Liver (tissue), 3 donors: ENCODE results near the gene RAB11A.

ENCODE experiments used
- CTCF ChIP-seq: fragments of 150-350 bp; IDR thresholded peaks from 2 replicates; pipeline ENCODE4 v1.5.1; 2017; ENCODE audit warnings: improper control_type of control experiment, low read depth, low read length; ENCODE audit not compliant: missing input control
- EGR1 ChIP-seq, 2 donors: IDR thresholded peaks; 2 replicates each; pipeline ENCODE4 v1.6.1; 2016 to 2018; ENCODE audit warnings: antibody characterized with exemption in 2 of 2, low read depth in 2 of 2
- GABPA ChIP-seq, 2 donors: IDR thresholded peaks in 1 of 2; conservative IDR thresholded peaks in 1 of 2; 2 replicates each; pipeline ENCODE4 v1.6.1; 2016; ENCODE audit warnings: antibody characterized with exemption in 2 of 2, mild to moderate bottlenecking in 1 of 2, moderate library complexity in 1 of 2
- JUND ChIP-seq, 2 donors: IDR thresholded peaks; 2 replicates each; pipeline ENCODE4 v1.6.1; 2016; ENCODE audit warnings: antibody characterized with exemption in 2 of 2
- MAX ChIP-seq: IDR thresholded peaks from 2 replicates; pipeline ENCODE4 v1.6.1; 2016; ENCODE audit warnings: antibody characterized with exemption
- REST ChIP-seq: IDR thresholded peaks from 2 replicates; pipeline ENCODE4 v1.6.1; 2016; ENCODE audit warnings: antibody characterized with exemption, mild to moderate bottlenecking
- RXRA ChIP-seq, 2 donors: IDR thresholded peaks; 2 replicates each; pipeline ENCODE4 v1.6.1; 2017 to 2018; ENCODE audit warnings: antibody characterized with exemption in 2 of 2, mild to moderate bottlenecking in 1 of 2
- TAF1 ChIP-seq: conservative IDR thresholded peaks from 2 replicates; pipeline ENCODE4 v1.6.1; 2016; ENCODE audit warnings: antibody characterized with exemption, mild to moderate bottlenecking
- ZBTB33 ChIP-seq: IDR thresholded peaks from 2 replicates; pipeline ENCODE4 v1.6.1; 2016; ENCODE audit warnings: antibody characterized with exemption
- donor health status: healthy.
- donor health status: healthy.

GRCh38 chr15:65927545-65927944 lies 58.3 kb downstream of the RAB11A start:
- TF ChIP-seq CTCF (no peak), MAX (no peak), EGR1 (IDR thresholded peaks at IDR 0.05; ENCODE audit: low read depth in 2 of 2) (no peak), GABPA (IDR thresholded peaks at IDR 0.05 in 1 of 2, conservative IDR thresholded peaks at IDR 0.05 in 1 of 2) (no peak), ZBTB33 (no peak), JUND (IDR thresholded peaks at IDR 0.05) (no peak), TAF1 (no peak), REST (no peak), RXRA (IDR thresholded peaks at IDR 0.05) (no peak)
